ENCODE results near the gene GNS.

GNS gene

DNA sequence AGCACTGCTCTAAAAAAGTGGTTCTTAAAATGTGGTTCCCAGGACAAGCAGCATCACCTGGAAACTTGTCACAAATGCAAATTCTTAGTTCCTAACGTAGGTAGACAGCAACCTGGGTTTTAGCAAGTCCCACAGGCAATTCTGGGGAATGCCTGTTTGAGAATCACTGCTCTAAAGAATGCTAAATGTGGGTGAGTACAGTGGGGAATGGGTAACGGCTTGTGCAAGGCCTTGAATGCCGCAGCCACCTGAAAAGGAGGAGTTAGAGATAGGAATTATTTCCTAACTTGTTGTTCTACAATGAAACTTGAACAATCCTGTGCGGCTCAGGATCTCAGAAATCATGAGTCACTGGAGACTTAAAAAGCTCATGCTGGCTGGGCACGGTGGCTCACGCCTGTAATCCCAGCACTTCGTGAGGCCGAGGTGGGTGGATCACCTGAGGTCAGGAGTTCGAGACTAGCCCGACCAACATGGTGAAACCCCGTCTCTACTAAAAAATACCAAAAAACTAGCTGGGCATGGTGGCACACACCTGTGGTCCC, 34.9 kb downstream of the GNS start:
- TF ChIP-seq CEBPB (IDR thresholded peaks at IDR 0.05) (no peak), TAF1 (IDR thresholded peaks at IDR 0.05; ENCODE audit: low read depth) (no peak), TCF12 (IDR thresholded peaks at IDR 0.05; ENCODE audit: low read depth) (no peak), TEAD4 (IDR thresholded peaks at IDR 0.05) (no peak), NFIC (IDR thresholded peaks at IDR 0.05) (no peak), YY1 (IDR thresholded peaks at IDR 0.05; ENCODE audit: low read depth) (no peak), FOXM1 (IDR thresholded peaks at IDR 0.05; ENCODE audit: borderline replicate concordance, low read depth) (no peak), EGR1 (IDR thresholded peaks at IDR 0.05) (no peak), EP300 (IDR thresholded peaks at IDR 0.05; ENCODE audit: borderline replicate concordance) (no peak), CREB1 (IDR thresholded peaks at IDR 0.05; ENCODE audit: low read depth) (no peak)
- TF ChIP-seq, protein P1, sequence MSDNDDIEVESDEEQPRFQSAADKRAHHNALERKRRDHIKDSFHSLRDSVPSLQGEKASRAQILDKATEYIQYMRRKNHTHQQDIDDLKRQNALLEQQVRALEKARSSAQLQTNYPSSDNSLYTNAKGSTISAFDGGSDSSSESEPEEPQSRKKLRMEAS (IDR thresholded peaks at IDR 0.05), result no peak
- TF ChIP-seq, protein P2, sequence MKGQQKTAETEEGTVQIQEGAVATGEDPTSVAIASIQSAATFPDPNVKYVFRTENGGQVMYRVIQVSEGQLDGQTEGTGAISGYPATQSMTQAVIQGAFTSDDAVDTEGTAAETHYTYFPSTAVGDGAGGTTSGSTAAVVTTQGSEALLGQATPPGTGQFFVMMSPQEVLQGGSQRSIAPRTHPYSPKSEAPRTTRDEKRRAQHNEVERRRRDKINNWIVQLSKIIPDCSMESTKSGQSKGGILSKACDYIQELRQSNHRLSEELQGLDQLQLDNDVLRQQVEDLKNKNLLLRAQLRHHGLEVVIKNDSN (IDR thresholded peaks at IDR 0.05), result no peak
- TF ChIP-seq, protein P3, sequence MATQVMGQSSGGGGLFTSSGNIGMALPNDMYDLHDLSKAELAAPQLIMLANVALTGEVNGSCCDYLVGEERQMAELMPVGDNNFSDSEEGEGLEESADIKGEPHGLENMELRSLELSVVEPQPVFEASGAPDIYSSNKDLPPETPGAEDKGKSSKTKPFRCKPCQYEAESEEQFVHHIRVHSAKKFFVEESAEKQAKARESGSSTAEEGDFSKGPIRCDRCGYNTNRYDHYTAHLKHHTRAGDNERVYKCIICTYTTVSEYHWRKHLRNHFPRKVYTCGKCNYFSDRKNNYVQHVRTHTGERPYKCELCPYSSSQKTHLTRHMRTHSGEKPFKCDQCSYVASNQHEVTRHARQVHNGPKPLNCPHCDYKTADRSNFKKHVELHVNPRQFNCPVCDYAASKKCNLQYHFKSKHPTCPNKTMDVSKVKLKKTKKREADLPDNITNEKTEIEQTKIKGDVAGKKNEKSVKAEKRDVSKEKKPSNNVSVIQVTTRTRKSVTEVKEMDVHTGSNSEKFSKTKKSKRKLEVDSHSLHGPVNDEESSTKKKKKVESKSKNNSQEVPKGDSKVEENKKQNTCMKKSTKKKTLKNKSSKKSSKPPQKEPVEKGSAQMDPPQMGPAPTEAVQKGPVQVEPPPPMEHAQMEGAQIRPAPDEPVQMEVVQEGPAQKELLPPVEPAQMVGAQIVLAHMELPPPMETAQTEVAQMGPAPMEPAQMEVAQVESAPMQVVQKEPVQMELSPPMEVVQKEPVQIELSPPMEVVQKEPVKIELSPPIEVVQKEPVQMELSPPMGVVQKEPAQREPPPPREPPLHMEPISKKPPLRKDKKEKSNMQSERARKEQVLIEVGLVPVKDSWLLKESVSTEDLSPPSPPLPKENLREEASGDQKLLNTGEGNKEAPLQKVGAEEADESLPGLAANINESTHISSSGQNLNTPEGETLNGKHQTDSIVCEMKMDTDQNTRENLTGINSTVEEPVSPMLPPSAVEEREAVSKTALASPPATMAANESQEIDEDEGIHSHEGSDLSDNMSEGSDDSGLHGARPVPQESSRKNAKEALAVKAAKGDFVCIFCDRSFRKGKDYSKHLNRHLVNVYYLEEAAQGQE (IDR thresholded peaks at IDR 0.05; ENCODE audit: low read depth), result no peak

DNA sequence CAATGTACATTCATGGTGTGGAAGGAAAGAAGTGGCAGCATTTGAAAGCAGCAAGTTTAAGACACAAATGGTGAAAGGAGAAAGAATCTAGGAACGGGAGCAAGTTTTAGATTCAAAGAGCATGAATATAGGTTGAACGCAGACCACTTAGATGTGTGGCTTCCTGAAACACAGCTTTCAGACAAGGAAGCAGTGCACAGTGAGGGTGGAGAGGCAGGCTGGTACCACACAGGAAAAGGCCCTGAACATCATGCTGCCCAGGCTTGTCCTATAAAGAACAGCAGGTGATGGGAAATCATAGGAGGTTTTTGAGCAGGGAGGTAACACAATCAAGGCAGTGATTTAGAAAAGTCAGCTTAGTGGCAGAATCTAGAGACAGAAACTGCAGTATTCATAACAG, 35.6 kb downstream of the GNS start:
- TF ChIP-seq EGR1 (IDR thresholded peaks at IDR 0.05), result no peak
- no peak for TF ChIP-seq TEAD4 (IDR thresholded peaks at IDR 0.05)
- TF ChIP-seq, protein P2 (IDR thresholded peaks at IDR 0.05), result no peak
- TF ChIP-seq, protein P3 (IDR thresholded peaks at IDR 0.05; ENCODE audit: low read depth), result no peak
- no peak for TF ChIP-seq TCF12 (IDR thresholded peaks at IDR 0.05; ENCODE audit: low read depth)
- no peak for TF ChIP-seq CEBPB (IDR thresholded peaks at IDR 0.05)
- no peak for TF ChIP-seq CREB1 (IDR thresholded peaks at IDR 0.05; ENCODE audit: low read depth)
- TF ChIP-seq FOXM1 (IDR thresholded peaks at IDR 0.05; ENCODE audit: borderline replicate concordance, low read depth), result no peak
- no peak for TF ChIP-seq YY1 (IDR thresholded peaks at IDR 0.05; ENCODE audit: low read depth)
- TF ChIP-seq RAD21 (IDR thresholded peaks at IDR 0.05; ENCODE audit: low read depth), result no peak

DNA sequence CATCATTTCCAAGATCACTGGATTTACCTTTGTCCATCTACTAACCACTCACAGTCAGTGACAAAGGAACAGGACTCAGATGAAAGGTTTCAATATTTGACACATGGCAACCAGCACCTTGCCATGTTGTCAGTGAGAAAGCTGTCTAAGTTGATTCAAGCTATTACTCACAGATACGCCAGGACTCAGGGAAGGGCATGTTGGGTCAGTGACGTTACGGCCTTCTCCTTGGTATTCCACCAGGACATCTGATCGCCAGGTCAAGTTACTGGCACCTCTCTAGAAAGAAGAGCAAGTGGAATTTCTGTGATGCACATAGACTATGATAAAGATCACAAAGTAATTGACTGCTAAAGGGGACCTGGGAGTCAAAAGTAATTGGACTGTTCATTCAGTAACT, 36.4 kb downstream of the GNS start:
- TF ChIP-seq TEAD4 (IDR thresholded peaks at IDR 0.05) (no peak), RAD21 (IDR thresholded peaks at IDR 0.05; ENCODE audit: low read depth) (no peak), YY1 (IDR thresholded peaks at IDR 0.05; ENCODE audit: low read depth) (no peak), CREB1 (IDR thresholded peaks at IDR 0.05; ENCODE audit: low read depth) (no peak), TCF12 (IDR thresholded peaks at IDR 0.05; ENCODE audit: low read depth) (no peak), CEBPB (IDR thresholded peaks at IDR 0.05) (no peak), TAF1 (IDR thresholded peaks at IDR 0.05; ENCODE audit: low read depth) (no peak), EGR1 (IDR thresholded peaks at IDR 0.05) (no peak)
- TF ChIP-seq, protein P1 (IDR thresholded peaks at IDR 0.05), result no peak
- TF ChIP-seq, protein P2 (IDR thresholded peaks at IDR 0.05), result no peak
- TF ChIP-seq, protein P3 (IDR thresholded peaks at IDR 0.05; ENCODE audit: low read depth), result no peak

DNA sequence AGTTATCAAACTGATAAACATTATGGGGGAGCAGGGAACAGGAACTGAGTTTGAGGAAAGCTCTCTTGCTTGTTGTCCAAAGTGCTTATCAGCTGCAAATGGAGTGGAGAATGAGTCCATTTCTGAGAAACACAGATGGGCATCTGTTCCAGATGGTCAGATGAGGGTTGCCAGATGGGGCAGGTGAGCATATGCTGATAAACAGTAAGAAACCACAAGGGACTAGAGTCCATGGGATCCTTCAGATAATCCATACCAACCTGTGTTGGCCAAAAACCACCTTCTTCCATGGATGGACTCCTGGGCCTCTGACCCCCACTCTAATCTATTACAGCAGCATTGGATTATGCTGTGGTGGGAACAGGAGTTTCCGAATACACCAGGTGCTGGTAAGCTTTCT, 38.3 kb downstream of the GNS start:
- TF ChIP-seq, protein P1 (IDR thresholded peaks at IDR 0.05), result no peak

Data from Ishikawa (cell line).